ENCODE data around the gene MRPS11.

The MRPS11 gene

GRCh38 chr15:88482263-88482662 lies 14.8 kb downstream of the MRPS11 start:
- H3K4me2 ChIP-seq: peak overlapping the region in 5 of 11 experiments; percentile 10 to 76 (median 57); a peak in 4 of 22 replicates
- H3K27ac ChIP-seq: peak overlapping the region in 2 of 11 experiments; percentile 10 to 17; a peak in 1 of 22 replicates
- H3K27me3 ChIP-seq: no peaks in the 10 kb centered on the region
- H4K20me1 ChIP-seq: peaks cover 0 to 9% (median 0%) of the 10 kb centered on the region in 11 experiments; a peak in 5 of 22 replicates
- peaks cover 6 to 30% (median 20%) of the 10 kb centered on the region in 10 experiments for H3K4me1 ChIP-seq
- peaks cover 23 to 45% (median 33%) of the 10 kb centered on the region in 11 experiments for H3K36me3 ChIP-seq
- H3K4me3 ChIP-seq: no peak overlapping the region
- no peak overlapping the region for H3K9ac ChIP-seq
- TF ChIP-seq Cebpa-rat (IDR thresholded peaks at IDR 0.05): no peak
- H3K9me3 ChIP-seq (replicated peaks in 1 of 11): no peaks in the 10 kb centered on the region

- Histone ChIP-seq H3K27ac (no peak overlapping the region), H3K27me3 (no peaks in the 10 kb centered on the region), H3K4me3 (no peak overlapping the region), H3K9ac (no peak overlapping the region), H3K36me3 (peaks cover 0 to 19% (median 8%) of the 10 kb centered on the region in 11 experiments; a peak in 15 of 22 replicates), H4K20me1 (peaks cover 0 to 9% (median 0%) of the 10 kb centered on the region in 11 experiments; a peak in 1 of 22 replicates), H3K9me3 (replicated peaks in 1 of 11) (no peaks in the 10 kb centered on the region), H3K4me2 (no peak overlapping the region), H3K4me1 (peaks cover 6 to 43% (median 29%) of the 10 kb centered on the region in 10 experiments)
- no peak for TF ChIP-seq Cebpa-rat (IDR thresholded peaks at IDR 0.05)
Measured at GRCh38 chr15:88484682-88485331, 17.3 kb downstream of the MRPS11 start.

DNA sequence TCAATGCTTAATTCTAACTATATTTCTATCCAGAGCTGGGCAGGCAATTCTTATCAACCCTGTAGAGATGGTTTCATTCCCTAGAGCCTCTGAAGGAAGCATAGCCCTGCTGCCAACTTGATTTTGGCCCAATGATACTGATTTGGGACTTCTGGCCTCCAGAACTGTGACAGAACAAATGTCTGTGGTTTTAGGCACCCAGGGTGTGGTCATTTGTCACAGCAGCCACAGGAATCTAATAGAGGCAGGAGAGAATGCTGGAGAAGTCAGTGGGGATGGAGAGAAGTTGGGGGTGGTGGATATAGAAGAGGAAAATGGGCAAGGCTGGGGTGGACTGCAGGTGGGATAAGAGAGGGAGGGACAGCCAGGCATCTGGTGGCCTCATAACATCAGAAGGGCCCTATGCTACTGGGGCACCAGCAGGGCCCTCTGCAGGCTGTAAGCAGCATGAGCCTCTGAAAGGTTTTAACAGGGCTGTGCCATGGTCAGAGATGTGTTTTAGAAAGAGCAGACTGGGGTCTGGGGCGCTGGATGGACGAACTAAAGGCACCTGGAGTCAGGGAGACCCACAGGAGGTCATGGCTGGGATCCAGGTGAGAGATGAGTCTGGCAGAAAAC lies 19.8 kb downstream of the MRPS11 start:
- Histone ChIP-seq H3K36me3 (no peaks in the 10 kb centered on the region), H3K27ac (peak overlapping the region in 8 of 11 experiments; percentile 22 to 59 (median 46); a peak in 12 of 22 replicates), H3K9ac (peak overlapping the region in 1 of 11 experiments; percentile 24; a peak in 1 of 22 replicates), H4K20me1 (no peaks in the 10 kb centered on the region; a peak in 2 of 22 replicates), H3K4me3 (no peak overlapping the region), H3K27me3 (no peaks in the 10 kb centered on the region), H3K4me1 (peaks cover 12 to 35% (median 26%) of the 10 kb centered on the region in 10 experiments), H3K9me3 (replicated peaks in 1 of 11) (no peaks in the 10 kb centered on the region), H3K4me2 (peak overlapping the region in 7 of 11 experiments; percentile 11 to 78 (median 64); a peak in 13 of 22 replicates)
- no peak for TF ChIP-seq Cebpa-rat (IDR thresholded peaks at IDR 0.05)

DNA sequence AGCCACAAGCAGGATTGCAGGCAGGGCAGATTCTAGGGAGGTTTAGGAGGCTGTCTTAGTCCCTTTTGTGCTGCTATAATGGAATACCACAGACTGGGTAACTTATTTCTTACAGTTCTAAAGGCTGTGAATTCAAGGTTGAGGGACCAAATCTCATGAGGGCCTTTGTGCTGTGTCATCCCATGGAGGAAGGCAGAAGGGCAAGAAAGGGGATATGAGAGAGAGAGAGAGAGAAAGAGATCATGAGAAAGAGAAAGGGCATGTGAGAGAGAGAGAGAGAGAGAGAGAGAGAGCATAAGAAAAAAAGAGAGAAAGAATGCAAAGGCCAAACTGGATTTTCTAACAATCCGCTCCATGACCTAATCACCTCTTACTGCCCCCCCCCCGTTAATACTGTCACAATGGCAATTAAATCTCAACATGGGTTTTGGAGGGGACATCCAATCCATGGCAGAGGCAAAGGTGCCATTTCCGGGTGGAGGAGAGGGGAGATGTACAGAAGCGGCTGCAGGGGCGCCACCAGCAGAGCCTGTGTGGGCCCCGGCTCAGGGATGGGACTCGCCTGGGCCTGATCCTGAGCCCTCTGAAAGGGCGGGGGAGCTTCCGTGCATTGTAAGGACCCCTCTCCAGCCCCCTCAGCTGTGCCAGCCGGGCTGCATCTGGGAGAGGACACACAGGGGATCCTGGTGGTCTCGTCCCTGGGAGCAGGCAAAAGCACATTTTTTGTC lies 20.5 kb downstream of the MRPS11 start:
- Histone ChIP-seq H3K4me3 (no peak overlapping the region), H3K4me2 (peak overlapping the region in 7 of 11 experiments; percentile 11 to 78 (median 64); a peak in 13 of 22 replicates), H3K27ac (peak overlapping the region in 8 of 11 experiments; percentile 22 to 59 (median 46); a peak in 12 of 22 replicates), H3K36me3 (no peaks in the 10 kb centered on the region), H3K9ac (peak overlapping the region in 1 of 11 experiments; percentile 24; a peak in 1 of 22 replicates), H4K20me1 (no peaks in the 10 kb centered on the region; a peak in 1 of 22 replicates), H3K4me1 (peaks cover 12 to 29% (median 23%) of the 10 kb centered on the region in 10 experiments), H3K9me3 (replicated peaks in 1 of 11) (no peaks in the 10 kb centered on the region), H3K27me3 (no peaks in the 10 kb centered on the region)
- no peak for TF ChIP-seq Cebpa-rat (IDR thresholded peaks at IDR 0.05)

GRCh38 chr15:88489321-88489720 lies 21.8 kb downstream of the MRPS11 start:
- no peak overlapping the region for H3K9ac ChIP-seq

GRCh38 chr15:88490036-88490435 lies 22.5 kb downstream of the MRPS11 start:
- no peak overlapping the region for H3K4me3 ChIP-seq
- peaks cover 12 to 29% (median 23%) of the 10 kb centered on the region in 10 experiments for H3K4me1 ChIP-seq
- H3K9ac ChIP-seq: no peak overlapping the region
- no peaks in the 10 kb centered on the region; a peak in 1 of 22 replicates for H4K20me1 ChIP-seq
- no peaks in the 10 kb centered on the region; a peak in 1 of 22 replicates for H3K36me3 ChIP-seq
- no peaks in the 10 kb centered on the region for H3K9me3 ChIP-seq (replicated peaks in 1 of 11)
- H3K27ac ChIP-seq: no peak overlapping the region
- H3K4me2 ChIP-seq: no peak overlapping the region
- TF ChIP-seq Cebpa-rat (IDR thresholded peaks at IDR 0.05): no peak
- H3K27me3 ChIP-seq: no peaks in the 10 kb centered on the region

More at GRCh38 chr15:88489321-88489720, 21.8 kb downstream of the MRPS11 start:
- H3K36me3 ChIP-seq: no peaks in the 10 kb centered on the region
- TF ChIP-seq Cebpa-rat (IDR thresholded peaks at IDR 0.05): no peak
- no peak overlapping the region for H3K4me2 ChIP-seq
- H3K4me3 ChIP-seq: no peak overlapping the region
- no peaks in the 10 kb centered on the region for H3K27me3 ChIP-seq
- peaks cover 12 to 29% (median 23%) of the 10 kb centered on the region in 10 experiments for H3K4me1 ChIP-seq
- no peaks in the 10 kb centered on the region for H3K9me3 ChIP-seq (replicated peaks in 1 of 11)
- no peak overlapping the region for H3K27ac ChIP-seq
- H4K20me1 ChIP-seq: no peaks in the 10 kb centered on the region; a peak in 1 of 22 replicates

GRCh38 chr15:88491158-88491557 lies 23.6 kb downstream of the MRPS11 start:
- Histone ChIP-seq H3K4me1 (peaks cover 12 to 29% (median 23%) of the 10 kb centered on the region in 10 experiments), H4K20me1 (no peaks in the 10 kb centered on the region; a peak in 1 of 22 replicates), H3K9ac (no peak overlapping the region), H3K9me3 (replicated peaks in 1 of 11) (no peaks in the 10 kb centered on the region), H3K27me3 (no peaks in the 10 kb centered on the region), H3K27ac (no peak overlapping the region), H3K36me3 (peaks cover 0 to 3% (median 0%) of the 10 kb centered on the region in 11 experiments; a peak in 1 of 22 replicates), H3K4me3 (no peak overlapping the region), H3K4me2 (peak overlapping the region; percentile 6 to 63 (median 32); a peak in 17 of 22 replicates)
- no peak for TF ChIP-seq Cebpa-rat (IDR thresholded peaks at IDR 0.05)

DNA sequence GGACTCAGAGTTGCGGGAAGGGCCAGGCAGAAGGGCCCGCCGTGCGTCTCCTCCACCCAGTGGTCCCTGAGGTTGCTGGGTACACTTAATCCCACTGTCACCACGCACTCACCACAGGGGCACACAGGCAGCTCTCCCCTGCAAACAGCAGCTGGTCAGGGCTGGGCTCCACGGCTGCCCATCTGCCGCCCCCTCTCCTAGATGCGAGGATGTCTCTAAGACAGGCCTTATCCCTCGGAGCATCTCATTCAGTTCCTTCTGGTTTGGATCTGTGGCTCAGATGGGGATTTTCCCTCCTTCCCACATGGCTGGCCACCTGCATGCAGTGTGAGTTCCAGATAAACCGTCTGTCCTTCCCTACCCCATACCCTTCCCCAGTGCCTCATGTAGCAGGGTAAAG lies 26.3 kb downstream of the MRPS11 start:
- no peaks in the 10 kb centered on the region; a peak in 1 of 22 replicates for H4K20me1 ChIP-seq
- no peaks in the 10 kb centered on the region for H3K9me3 ChIP-seq (replicated peaks in 1 of 11)
- peaks cover 7 to 13% (median 11%) of the 10 kb centered on the region in 10 experiments; a peak in 18 of 20 replicates for H3K4me1 ChIP-seq
- no peak overlapping the region for H3K9ac ChIP-seq
- no peak overlapping the region for H3K27ac ChIP-seq
- H3K4me2 ChIP-seq: no peak overlapping the region
- no peak for TF ChIP-seq Cebpa-rat (IDR thresholded peaks at IDR 0.05)
- no peaks in the 10 kb centered on the region for H3K27me3 ChIP-seq
- H3K4me3 ChIP-seq: no peak overlapping the region
- peaks cover 0 to 13% (median 0%) of the 10 kb centered on the region in 11 experiments; a peak in 2 of 22 replicates for H3K36me3 ChIP-seq

Measured in BLaER1 treated with 17β-estradiol and CSF1 and Interleukin-3, amounts not matched to agents 10 nM and 100 nM (cell line).